HCT116 (cell line): ENCODE results near the gene TPM3.

Experiments used
- CEBPB ChIP-seq: IDR thresholded peaks from 2 replicates; pipeline ENCODE4 v1.6.1; 2012; ENCODE audit warnings: low read depth
- EZH2 ChIP-seq: fragments of 200-600 bp; sonication (generic); IDR thresholded peaks from 2 replicates; pipeline ENCODE4 v1.6.1; 2017; ENCODE audit warnings: antibody characterized with exemption, mixed run types
- POLR2A ChIP-seq: IDR thresholded peaks from 2 replicates; pipeline ENCODE4 v1.7.0; 2011; ENCODE audit warnings: borderline replicate concordance; ENCODE audit not compliant: insufficient read depth, insufficient read length; ENCODE audit errors: extremely low read depth
- REST ChIP-seq: IDR thresholded peaks from 2 replicates; pipeline ENCODE4 v1.6.1; 2012; ENCODE audit warnings: low read depth

- TF ChIP-seq REST (no peak), CEBPB (no peak), POLR2A (no peak), EZH2 (no peak)
Measured at GRCh38 chr1:154141240-154141639, 50.7 kb downstream of the TPM3 start.
